Kidney (tissue), 14 donors: ENCODE results near the gene B4GALT7. TPM values are rescaled to one million over a fixed set of nuclear protein-coding genes. Genes with fewer than 3 reads are reported as not detected.

Experiments
- DNase-seq, 5 donors: peaks; one replicate each; pipeline ENCODE4 v3.0.0-alpha.2; 2013 to 2020
- FAIRE-seq: peaks from 2 replicates; lab custom pipeline; 2012; peaks lifted over from hg19 to GRCh38; lab: Jason Lieb, UNC
- H3K27ac ChIP-seq, 2 donors: one replicate each; pipeline ENCODE4 v1.7.0; 2013; ENCODE audit warnings: low read depth in 2 of 2, low read length in 2 of 2, inconsistent platforms in 1 of 2
- H3K27me3 ChIP-seq: one replicate; pipeline ENCODE4 v1.7.1; 2013; ENCODE audit warnings: low read length, inconsistent platforms; ENCODE audit not compliant: control insufficient read depth, insufficient read depth
- H3K36me3 ChIP-seq, 3 donors: one replicate each; pipeline versions ENCODE4 v1.7.0 to v1.7.1; 2013; ENCODE audit warnings: low read length in 3 of 3, control low read depth in 1 of 3, inconsistent platforms in 1 of 3; ENCODE audit not compliant: insufficient read depth in 3 of 3, control insufficient read depth in 2 of 3
- H3K4me1 ChIP-seq, 3 donors: one replicate each; pipeline versions ENCODE4 v1.7.0 to v1.7.1; 2013; ENCODE audit warnings: low read length in 3 of 3, inconsistent platforms in 1 of 3, low read depth in 1 of 3; ENCODE audit not compliant: control insufficient read depth in 2 of 3, insufficient read depth in 2 of 3
- H3K4me3 ChIP-seq, 3 donors: one replicate each; pipeline versions ENCODE4 v1.7.0 to v1.8.1; 2013; ENCODE audit warnings: low read length in 3 of 3, control low read depth in 1 of 3, inconsistent platforms in 1 of 3
- H3K9ac ChIP-seq, 3 donors: one replicate each; pipeline versions ENCODE4 v1.7.0 to v1.7.1; 2013; ENCODE audit warnings: low read length in 3 of 3, control low read depth in 1 of 3, inconsistent platforms in 1 of 3
- H3K9me3 ChIP-seq, 3 donors: one replicate each; pipeline versions ENCODE4 v1.7.0 to v1.7.1; 2013; ENCODE audit warnings: low read length in 3 of 3, control low read depth in 1 of 3, inconsistent platforms in 1 of 3; ENCODE audit not compliant: control insufficient read depth in 2 of 3, insufficient read depth in 1 of 3
- intact Hi-C: fragments of 100-400 bp; cut with DNase I; formaldehyde crosslinking; loops from one replicate; pipeline ENCODE4 v1.11.1; 2022
- polyA plus RNA-seq: library from polyadenylated mRNA; stranded (reverse); fragments of 350-450 nt; fragmentation: Illumina TruSeq; extraction: RNeasy Lipid Tissue Mini Kit (QIAGEN cat#74804); gene quantifications from one replicate; pipeline ENCODE4 v1.2.3, GENCODE V29; 2014; ENCODE audit warnings: low read depth, low replicate concordance; ENCODE audit not compliant: insufficient read depth
- total RNA-seq: library from RNA; stranded (reverse); fragmentation: NEBNext Ultra II Directional; extraction: Animal tissue kit (Norgen Biotek cat#: 25700); gene quantifications from one replicate; pipeline ENCODE4 v1.2.1, GENCODE V29; 2021
- TF ChIP-seq, protein P1 (sequence below): IDR thresholded peaks from 3 replicates; pipeline ENCODE4 v1.5.1; 2012; ENCODE audit warnings: mild to moderate bottlenecking, moderate library complexity, borderline replicate concordance; ENCODE audit not compliant: insufficient read depth; ENCODE audit errors: extremely low read depth
- donor health status: control.
- donor health status: control.
- donor health status: control.
- donor health status: control.
- donor health status: control.
- donor health status: DM: yes; HTN: yes; CAD: no.
- donor health status: Normal renal cell carcinoma (clear cell type).

The B4GALT7 gene
- total and polyA plus RNA-seq, 2 donors from 2014 or later = 30.7 to 42.6 TPM

DNA sequence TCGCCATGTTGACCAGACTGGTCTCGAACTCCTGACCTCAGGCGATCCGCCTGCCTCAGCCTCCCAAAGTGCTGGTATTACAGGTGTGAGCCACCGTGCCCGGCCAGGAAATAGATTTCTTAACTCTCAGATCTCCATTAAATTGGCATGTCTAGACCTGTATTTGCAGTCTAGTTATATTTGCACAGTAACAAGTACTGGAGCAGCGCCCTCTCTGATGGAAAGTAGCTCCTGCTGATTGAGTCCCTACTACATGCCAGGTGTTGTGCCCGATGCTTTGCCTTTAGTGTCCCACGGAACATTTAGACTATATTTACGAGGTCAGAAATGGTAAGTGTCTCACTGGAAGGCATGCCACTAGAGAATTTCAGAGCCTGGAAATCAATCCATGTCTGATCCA lies 23.8 kb upstream of the B4GALT7 start:
- Histone ChIP-seq H3K27me3 (no peaks in the 10 kb centered on the region), H3K4me1 (no peaks in the 10 kb centered on the region), H3K36me3 (no peaks in the 10 kb centered on the region), H3K27ac (no peak overlapping the region), H3K4me3 (no peak overlapping the region), H3K9ac (no peak overlapping the region), H3K9me3 (no peaks in the 10 kb centered on the region)
- no peak for DNase-seq
- intact Hi-C loops = no loop called here
- no peak for FAIRE-seq
- TF ChIP-seq, protein P1, sequence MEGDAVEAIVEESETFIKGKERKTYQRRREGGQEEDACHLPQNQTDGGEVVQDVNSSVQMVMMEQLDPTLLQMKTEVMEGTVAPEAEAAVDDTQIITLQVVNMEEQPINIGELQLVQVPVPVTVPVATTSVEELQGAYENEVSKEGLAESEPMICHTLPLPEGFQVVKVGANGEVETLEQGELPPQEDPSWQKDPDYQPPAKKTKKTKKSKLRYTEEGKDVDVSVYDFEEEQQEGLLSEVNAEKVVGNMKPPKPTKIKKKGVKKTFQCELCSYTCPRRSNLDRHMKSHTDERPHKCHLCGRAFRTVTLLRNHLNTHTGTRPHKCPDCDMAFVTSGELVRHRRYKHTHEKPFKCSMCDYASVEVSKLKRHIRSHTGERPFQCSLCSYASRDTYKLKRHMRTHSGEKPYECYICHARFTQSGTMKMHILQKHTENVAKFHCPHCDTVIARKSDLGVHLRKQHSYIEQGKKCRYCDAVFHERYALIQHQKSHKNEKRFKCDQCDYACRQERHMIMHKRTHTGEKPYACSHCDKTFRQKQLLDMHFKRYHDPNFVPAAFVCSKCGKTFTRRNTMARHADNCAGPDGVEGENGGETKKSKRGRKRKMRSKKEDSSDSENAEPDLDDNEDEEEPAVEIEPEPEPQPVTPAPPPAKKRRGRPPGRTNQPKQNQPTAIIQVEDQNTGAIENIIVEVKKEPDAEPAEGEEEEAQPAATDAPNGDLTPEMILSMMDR = no peak

DNA sequence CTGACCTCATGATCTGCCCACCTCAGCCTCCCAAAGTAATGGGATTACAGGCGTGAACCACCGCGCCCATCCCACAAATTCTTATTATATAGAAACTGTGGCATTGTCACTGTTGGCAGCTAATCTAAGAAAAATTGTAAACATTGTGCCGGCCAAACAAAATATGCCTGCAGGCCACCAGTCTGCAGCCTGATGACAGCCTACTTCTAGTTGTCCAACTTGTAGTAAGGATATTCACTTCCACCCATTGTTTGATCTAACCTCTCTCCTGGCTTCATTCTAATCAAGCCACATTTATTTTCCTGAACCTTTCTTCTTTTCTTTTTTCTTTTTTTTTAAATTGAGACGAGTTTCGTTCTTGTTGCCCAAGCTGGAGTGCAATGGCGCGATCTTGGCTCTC lies 21.6 kb upstream of the B4GALT7 start:
- Histone ChIP-seq H3K27ac (no peak overlapping the region), H3K4me1 (no peaks in the 10 kb centered on the region), H3K4me3 (no peak overlapping the region), H3K9me3 (no peaks in the 10 kb centered on the region), H3K9ac (no peak overlapping the region), H3K36me3 (no peaks in the 10 kb centered on the region), H3K27me3 (no peaks in the 10 kb centered on the region)
- intact Hi-C loops = no loop called here
- FAIRE-seq = no peak
- TF ChIP-seq, protein P1 = no peak
- DNase-seq = no peak

DNA sequence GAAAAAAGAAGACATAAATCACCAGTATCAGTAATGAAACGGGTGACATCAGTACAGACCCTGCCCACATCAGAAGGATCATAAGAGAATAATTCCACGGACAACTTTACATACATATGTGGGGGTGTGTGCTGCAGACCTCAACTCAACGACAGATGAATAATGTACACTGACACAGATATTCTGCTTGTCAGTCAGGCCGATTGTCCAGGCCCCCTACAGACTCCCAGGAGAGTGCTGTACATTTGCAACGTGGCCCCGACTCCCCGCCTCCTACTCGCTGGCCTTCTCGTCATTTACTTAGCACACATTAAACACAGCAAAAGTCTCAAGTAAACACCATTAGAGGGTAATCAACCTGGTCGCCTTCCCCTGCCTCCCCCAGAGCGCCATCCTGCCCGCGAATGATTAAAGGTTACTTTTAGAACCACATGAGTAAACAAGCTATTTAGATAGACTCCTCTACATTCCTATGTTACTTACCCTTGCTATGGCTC lies 11.5 kb upstream of the B4GALT7 start:
- Histone ChIP-seq H3K27ac (no peak overlapping the region), H3K4me3 (no peak overlapping the region), H3K9me3 (no peaks in the 10 kb centered on the region), H3K9ac (no peak overlapping the region), H3K4me1 (no peaks in the 10 kb centered on the region), H3K27me3 (no peaks in the 10 kb centered on the region), H3K36me3 (peaks cover 0 to 1% (median 0%) of the 10 kb centered on the region in 3 donors)
- FAIRE-seq (no peak), DNase-seq (peak in 3 of 5 donors; percentile 23 to 61 (median 34))
- TF ChIP-seq, protein P1 = no peak
- intact Hi-C loops = no loop called here

DNA sequence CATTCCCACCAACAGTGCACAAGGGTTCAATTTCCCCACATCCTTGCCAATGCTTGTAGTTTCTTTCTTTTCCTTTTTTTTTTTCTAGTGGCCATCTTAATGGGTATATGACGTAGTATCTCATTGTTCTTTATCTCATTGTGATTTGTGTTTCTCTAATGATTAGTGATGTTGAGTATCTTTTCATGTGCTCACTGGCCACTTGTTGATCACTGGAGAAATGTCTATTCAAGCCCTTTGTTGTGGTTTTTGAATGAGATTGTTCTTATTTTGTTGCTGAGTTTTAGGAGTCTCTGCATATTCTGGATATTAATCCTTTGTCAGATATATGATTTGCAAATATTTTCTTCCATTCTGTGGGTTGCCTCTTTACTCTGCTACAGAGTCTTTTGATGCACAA lies 9.5 kb upstream of the B4GALT7 start:
- TF ChIP-seq, protein P1 = no peak
- H3K4me1 ChIP-seq = peaks cover 0 to 6% (median 0%) of the 10 kb centered on the region in 3 donors
- H3K27ac ChIP-seq = no peak overlapping the region
- FAIRE-seq (no peak), DNase-seq (no peak)
- H3K4me3 ChIP-seq = no peak overlapping the region
- H3K9me3 ChIP-seq = no peaks in the 10 kb centered on the region
- H3K9ac ChIP-seq = no peak overlapping the region
- peaks cover 0 to 21% (median 14%) of the 10 kb centered on the region in 3 donors for H3K36me3 ChIP-seq
- intact Hi-C loops = no loop called here
- H3K27me3 ChIP-seq = no peaks in the 10 kb centered on the region
